MV-4-11 (cell line): ENCODE data around the gene KCNC3.
"Not testable (repeated sequence)": the region's sequence is repeated elsewhere in the genome, so short reads cannot be mapped to it uniquely, and the experiment has no call there.

Experiments
- DNase-seq: peaks from one replicate; lab custom pipeline; 2025; lab: John Stamatoyannopoulos, UW

The KCNC3 gene

DNA sequence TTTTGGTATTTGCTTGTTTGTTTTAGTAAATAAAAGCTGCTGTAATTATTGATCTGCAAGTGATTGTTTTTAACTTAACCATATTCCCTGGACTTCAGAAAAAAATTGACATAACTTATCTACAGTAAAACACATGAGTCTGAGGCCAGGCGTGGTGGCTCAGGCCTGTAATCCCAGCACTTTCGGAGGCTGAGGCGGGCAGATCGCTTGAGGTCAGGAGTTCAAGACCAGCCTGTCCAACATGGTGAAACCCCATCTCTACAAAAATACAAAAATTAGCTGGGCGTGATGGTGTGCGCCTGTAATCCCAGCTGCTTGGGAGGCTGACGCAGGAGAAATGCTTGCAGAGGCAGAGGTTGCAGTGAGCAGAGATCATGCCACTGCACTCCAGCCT is 24.3 kb upstream of the KCNC3 start:
- not testable (repeated sequence) for DNase-seq

- no peak for DNase-seq
Observed at GRCh38 chr19:50352242-50352641, 23.1 kb upstream of the KCNC3 start.

GRCh38 chr19:50349277-50350057 is 20.3 kb upstream of the KCNC3 start:
- DNase-seq: no peak

DNA sequence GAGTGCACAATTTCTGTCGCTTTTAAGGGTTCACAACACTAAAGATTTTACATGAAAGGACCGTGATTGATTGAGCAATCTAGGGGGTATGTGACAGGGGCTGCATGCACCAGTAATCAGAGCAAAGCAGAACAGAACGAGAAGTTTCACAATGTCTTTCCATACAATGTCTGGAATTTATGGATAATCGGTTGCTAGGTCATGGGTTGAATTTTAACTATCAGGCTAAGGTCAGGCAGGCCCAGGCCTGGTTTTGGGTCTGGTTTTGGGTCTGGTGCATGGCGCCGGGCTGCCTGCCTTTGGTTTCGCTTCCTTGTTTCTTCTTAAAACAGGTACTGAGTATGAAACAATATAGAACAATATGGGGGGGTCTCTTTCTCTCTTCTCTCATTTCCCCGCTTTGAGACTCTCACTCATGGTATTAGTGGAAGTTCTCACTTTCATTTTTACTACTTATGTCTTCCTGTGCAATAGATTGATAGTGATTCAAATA is 18.0 kb upstream of the KCNC3 start:
- peak; percentile 93 for DNase-seq

- DNase-seq: peak; percentile 95
Observed at GRCh38 chr19:50344661-50345318, 15.6 kb upstream of the KCNC3 start.

DNA sequence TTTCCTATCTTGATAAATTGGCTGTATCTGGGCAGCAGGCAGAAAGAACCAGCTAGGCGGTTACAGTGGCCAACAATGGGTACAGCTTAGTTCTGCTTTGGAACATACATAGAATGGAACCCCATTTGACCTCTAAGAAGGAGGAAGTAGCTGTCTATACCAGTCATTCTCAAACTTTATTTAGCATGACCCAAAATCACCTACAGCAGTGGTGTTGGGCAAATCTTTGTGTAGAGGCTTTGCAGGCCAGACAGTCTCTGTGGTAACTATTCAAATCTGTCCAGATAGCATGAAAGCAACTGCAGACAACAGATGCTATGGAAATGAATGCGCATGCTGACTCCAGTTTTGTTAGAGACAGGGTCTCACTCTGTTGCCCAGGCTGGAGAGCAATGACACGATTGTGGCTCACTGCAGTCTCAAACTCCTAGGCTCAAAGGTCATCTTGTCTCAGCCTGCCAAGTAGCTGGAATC is 12.0 kb upstream of the KCNC3 start:
- DNase-seq: peak; percentile 100

GRCh38 chr19:50340331-50340730 is 11.2 kb upstream of the KCNC3 start:
- peak; percentile 54 for DNase-seq

- peak; percentile 45 for DNase-seq
Observed at GRCh38 chr19:50337031-50337430, 7.9 kb upstream of the KCNC3 start.

DNA sequence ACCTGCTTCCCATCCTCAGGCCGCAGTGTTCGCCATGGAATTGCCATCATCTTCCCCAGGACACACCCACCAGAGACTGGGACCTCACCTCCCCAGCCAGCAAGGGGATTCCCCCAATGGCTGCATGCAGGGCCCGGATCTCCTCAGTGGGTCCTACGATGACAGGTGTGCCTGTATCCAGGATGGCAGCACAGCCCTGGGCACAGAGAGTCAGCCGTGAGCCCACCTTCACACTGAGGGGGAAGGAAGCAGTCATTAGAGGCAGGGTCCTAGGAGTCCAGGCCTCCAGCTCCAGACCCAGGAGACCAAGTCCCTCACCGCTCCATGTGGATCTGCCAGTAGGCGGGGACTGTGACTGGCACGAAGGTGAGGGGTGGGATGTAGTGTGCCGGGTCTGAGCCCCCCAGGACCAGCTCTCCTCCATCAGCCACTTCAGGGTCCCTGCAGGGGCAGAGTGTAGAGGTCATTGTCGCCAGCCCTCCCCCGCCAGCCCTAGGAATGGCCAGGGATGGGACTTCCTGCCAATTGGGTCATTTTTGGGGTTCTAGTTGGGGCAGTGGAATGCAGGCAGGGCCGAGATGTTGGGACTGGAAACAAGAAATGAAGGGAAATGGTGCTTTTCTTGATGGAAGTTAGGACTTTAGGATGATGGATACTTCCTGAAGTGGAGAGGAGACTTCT is 5.7 kb upstream of the KCNC3 start:
- no peak for DNase-seq

- peak; percentile 92 for DNase-seq
Observed at GRCh38 chr19:50333737-50334617, 4.8 kb upstream of the KCNC3 start.

DNA sequence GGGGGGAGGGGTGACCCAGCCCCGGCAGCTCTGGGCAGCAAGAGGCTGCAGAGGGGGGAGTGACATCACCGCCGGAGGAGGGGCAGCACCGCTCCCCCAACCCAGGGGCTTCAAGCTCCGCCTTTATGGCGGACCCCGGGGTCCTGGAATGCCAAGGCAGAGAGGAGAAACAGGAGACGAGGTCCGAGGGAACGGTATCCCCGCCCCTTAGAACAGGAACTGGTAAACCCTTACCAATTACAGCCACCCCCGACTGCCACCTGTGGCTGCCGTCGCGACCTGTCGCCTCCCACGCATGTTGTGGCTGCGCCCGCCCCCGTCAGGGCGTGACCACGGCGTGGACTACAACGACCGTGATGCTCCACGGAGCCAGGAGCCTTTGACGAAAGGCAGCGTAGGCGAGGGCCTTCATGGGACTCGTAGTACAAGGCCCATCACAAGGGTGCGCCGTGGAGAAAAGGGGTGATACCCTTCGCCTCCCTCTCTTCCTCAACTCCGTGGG is 4.1 kb upstream of the KCNC3 start:
- peak; percentile 99 for DNase-seq

GRCh38 chr19:50332244-50333038 is 3.3 kb upstream of the KCNC3 start:
- DNase-seq: peak; percentile 60

DNA sequence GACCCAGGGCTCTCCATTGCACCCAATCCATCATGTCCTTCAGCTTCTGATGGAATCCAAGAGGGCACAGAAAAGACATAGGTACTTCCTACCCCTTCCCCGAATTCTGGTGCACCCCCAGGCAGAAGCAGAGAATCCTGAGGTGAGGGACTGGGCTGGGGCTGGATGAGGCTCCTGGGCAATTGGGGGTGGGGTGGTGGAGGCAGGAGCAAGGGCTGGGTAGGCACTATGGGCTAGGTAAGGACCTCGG is 2.7 kb upstream of the KCNC3 start:
- no peak for DNase-seq

GRCh38 chr19:50331221-50331993 is 2.2 kb upstream of the KCNC3 start:
- no peak for DNase-seq

GRCh38 chr19:50330365-50331078 is 1.3 kb upstream of the KCNC3 start:
- peak; percentile 91 for DNase-seq

GRCh38 chr19:50329926-50330294 is 733 bp upstream of the KCNC3 start:
- not testable (repeated sequence) for DNase-seq

GRCh38 chr19:50328873-50329145 is 368 bp downstream of the KCNC3 start:
- DNase-seq: no peak

GRCh38 chr19:50328224-50328872 is 829 bp downstream of the KCNC3 start:
- DNase-seq: peak; percentile 46
